Measurements from ENCODE around the gene MAB21L4.

MAB21L4 gene

GRCh38 chr2:240925568-240926515, 29.9 kb upstream of the MAB21L4 start:
- peak; percentile 11 for DNase-seq
- Histone ChIP-seq H3K4me1 (no peaks in the 10 kb centered on the region), H3K36me3 (no peaks in the 10 kb centered on the region), H3K9me3 (no peaks in the 10 kb centered on the region), H3K4me3 (ENCODE audit: low read depth, low read length) (no peak overlapping the region), H3K27me3 (no peaks in the 10 kb centered on the region)
- TF ChIP-seq, protein P1, sequence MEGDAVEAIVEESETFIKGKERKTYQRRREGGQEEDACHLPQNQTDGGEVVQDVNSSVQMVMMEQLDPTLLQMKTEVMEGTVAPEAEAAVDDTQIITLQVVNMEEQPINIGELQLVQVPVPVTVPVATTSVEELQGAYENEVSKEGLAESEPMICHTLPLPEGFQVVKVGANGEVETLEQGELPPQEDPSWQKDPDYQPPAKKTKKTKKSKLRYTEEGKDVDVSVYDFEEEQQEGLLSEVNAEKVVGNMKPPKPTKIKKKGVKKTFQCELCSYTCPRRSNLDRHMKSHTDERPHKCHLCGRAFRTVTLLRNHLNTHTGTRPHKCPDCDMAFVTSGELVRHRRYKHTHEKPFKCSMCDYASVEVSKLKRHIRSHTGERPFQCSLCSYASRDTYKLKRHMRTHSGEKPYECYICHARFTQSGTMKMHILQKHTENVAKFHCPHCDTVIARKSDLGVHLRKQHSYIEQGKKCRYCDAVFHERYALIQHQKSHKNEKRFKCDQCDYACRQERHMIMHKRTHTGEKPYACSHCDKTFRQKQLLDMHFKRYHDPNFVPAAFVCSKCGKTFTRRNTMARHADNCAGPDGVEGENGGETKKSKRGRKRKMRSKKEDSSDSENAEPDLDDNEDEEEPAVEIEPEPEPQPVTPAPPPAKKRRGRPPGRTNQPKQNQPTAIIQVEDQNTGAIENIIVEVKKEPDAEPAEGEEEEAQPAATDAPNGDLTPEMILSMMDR (IDR thresholded peaks at IDR 0.05; ENCODE audit: low read depth, low read length), result no peak

DNA sequence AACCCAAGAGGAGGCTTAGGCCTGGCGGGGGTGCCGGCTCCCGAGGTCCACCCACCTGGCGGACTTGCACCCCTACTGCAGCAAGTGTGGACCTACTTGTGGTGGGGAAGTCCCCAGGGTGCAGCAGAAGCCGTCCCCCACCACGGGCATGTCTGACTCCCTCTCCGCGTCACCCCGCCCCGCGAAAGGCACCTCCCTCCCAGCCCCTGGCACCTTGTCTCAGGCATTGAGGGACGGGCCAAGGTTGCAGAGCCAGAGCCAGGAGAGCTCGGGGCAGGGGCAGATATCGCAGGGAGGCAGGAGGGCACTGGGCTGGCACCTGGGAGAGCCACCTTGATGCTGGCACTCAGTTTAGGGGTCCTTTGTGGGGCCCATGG, 29.2 kb upstream of the MAB21L4 start:
- Histone ChIP-seq H3K4me3 (ENCODE audit: low read depth, low read length) (no peak overlapping the region), H3K36me3 (no peaks in the 10 kb centered on the region), H3K4me1 (no peaks in the 10 kb centered on the region), H3K9me3 (no peaks in the 10 kb centered on the region), H3K27me3 (no peaks in the 10 kb centered on the region)
- TF ChIP-seq, protein P1 (IDR thresholded peaks at IDR 0.05; ENCODE audit: low read depth, low read length), result no peak
- peak; percentile 6 for DNase-seq

GRCh38 chr2:240922982-240923537, 27.1 kb upstream of the MAB21L4 start:
- DNase-seq, result peak; percentile 18
- TF ChIP-seq, protein P1 (IDR thresholded peaks at IDR 0.05; ENCODE audit: low read depth, low read length), result no peak
- Histone ChIP-seq H3K9me3 (no peaks in the 10 kb centered on the region), H3K4me3 (ENCODE audit: low read depth, low read length) (no peak overlapping the region), H3K27me3 (no peaks in the 10 kb centered on the region), H3K36me3 (no peaks in the 10 kb centered on the region), H3K4me1 (no peaks in the 10 kb centered on the region)

DNA sequence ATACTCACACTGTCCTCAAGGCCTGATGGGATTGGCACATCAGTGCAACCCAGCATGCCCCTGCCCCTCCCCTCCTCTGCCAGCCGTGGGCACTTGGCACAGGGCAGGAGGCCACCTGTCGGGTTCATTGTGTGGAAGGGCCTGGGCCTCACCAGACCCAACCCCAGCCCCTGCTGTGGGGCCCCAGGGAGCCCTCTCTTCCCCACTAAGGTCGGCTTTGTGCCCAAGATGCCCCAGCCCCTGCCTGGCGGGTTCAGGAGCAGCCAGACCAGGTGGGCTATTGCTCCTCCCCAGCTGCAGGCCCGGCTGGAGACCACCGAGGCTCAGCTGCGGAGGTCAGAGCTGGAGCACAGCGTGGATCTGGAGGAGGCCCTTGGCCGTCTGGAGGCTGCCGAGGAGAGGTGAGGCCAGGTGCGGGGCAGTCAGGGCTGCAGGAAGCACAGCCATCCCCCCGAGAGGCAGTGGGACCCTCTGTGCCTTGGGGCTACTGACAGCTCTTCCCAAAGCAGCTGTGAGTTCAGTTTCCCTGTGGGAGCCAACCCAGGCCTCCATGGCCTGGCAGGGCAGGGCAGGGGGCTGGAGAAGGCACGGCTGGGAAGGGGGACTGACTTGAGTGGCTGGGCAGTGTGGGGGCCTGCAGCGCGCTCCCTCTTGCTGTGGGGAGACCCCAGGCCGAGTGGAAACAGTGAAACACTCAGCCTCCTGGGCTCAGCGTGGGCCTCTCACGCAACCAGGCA, 26.5 kb upstream of the MAB21L4 start:
- no peak overlapping the region for H3K4me3 ChIP-seq (ENCODE audit: low read depth, low read length)
- H3K4me1 ChIP-seq, result no peaks in the 10 kb centered on the region
- no peaks in the 10 kb centered on the region for H3K9me3 ChIP-seq
- no peaks in the 10 kb centered on the region for H3K27me3 ChIP-seq
- H3K36me3 ChIP-seq, result no peaks in the 10 kb centered on the region
- TF ChIP-seq, protein P1 (IDR thresholded peaks at IDR 0.05; ENCODE audit: low read depth, low read length), result no peak
- peak; percentile 5 for DNase-seq

DNA sequence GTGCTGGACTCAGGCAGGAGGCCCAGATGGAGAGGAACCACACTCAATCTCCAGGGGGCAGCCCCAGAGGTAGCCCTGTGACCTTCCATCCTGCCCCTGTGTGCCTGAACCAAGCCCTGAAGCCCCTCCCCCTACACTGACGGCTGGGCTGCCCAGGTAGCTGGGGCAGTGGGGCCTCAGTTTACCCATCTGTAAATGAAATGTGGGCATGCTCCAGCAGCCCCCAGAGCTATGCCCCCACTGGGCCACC, 26.0 kb upstream of the MAB21L4 start:
- no peak overlapping the region for H3K4me3 ChIP-seq (ENCODE audit: low read depth, low read length)
- no peak for DNase-seq
- TF ChIP-seq, protein P1 (IDR thresholded peaks at IDR 0.05; ENCODE audit: low read depth, low read length), result no peak
- H3K4me1 ChIP-seq, result peaks cover 3% of the 10 kb centered on the region
- no peaks in the 10 kb centered on the region for H3K9me3 ChIP-seq
- no peaks in the 10 kb centered on the region for H3K27me3 ChIP-seq
- H3K36me3 ChIP-seq, result no peaks in the 10 kb centered on the region

Measured in BE2C (cell line).